Articular chondrocyte of knee joint (primary cell): Measurements from ENCODE around the gene IL13. TPM values are rescaled to one million over a fixed set of nuclear protein-coding genes. Genes with fewer than 3 reads are reported as not detected.

Experiments
- total RNA-seq: library from RNA; depleted of rRNA; stranded (reverse); fragments of >200 nt; gene quantifications from 2 replicates; pipeline ENCODE4 v1.2.3, GENCODE V29; 2012

IL13 gene
- total RNA-seq, result not detected in 2 replicates

DNA sequence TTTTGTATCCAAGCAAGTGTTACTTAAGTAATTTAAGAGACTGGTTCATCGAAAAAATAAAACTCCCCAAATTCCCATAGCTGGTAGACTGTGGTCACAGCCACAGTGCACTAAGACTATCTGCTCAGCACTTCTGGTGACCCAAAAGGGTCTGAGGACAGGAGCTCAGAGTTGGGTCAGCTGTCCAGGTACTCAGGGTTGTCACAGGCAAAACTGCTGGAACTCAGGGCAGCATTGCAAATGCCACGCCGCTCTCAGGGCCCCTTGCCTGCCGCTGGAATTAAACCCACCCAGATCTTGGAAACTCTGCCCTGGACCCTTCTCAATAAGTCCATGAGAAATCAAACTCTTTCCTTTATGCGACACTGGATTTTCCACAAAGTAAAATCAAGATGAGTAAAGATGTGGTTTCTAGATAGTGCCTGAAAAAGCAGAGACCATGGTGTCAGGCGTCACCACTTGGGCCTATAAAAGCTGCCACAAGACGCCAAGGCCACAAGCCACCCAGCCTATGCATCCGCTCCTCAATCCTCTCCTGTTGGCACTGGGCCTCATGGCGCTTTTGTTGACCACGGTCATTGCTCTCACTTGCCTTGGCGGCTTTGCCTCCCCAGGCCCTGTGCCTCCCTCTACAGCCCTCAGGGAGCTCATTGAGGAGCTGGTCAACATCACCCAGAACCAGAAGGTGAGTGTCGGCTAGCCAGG, at the start of gene IL13:
TSS of gene IL13 (plus strand) at position 498 of the 705 bp plus-strand sequence. CDS start at position 512, 14 bp downstream.

DNA sequence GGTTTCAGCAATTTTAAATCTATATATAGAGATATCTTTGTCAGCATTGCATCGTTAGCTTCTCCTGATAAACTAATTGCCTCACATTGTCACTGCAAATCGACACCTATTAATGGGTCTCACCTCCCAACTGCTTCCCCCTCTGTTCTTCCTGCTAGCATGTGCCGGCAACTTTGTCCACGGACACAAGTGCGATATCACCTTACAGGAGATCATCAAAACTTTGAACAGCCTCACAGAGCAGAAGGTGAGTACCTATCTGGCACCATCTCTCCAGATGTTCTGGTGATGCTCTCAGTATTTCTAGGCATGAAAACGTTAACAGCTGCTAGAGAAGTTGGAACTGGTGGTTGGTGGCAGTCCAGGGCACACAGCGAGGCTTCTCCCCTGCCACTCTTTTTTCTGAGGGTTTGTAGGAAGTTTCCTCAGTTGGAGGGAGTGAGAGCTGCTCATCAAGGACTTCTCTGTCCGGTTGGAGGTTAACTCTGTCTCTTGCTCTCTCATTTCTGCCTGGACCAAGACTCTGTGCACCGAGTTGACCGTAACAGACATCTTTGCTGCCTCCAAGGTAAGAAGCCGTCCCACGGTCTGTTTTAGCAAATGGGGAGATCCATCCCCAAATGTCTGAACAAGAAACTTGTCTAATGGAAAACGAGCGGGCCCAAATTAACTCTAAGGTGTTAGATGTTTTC, 16.1 kb downstream of the IL13 start, which contains the start of gene IL4:
TSS of gene IL4 (plus strand) at position 51 of the 692 bp plus-strand sequence. CDS start at position 113, 62 bp downstream.

Other genes starting within 250 kb of the IL13 start
- 18.3 and 33.6 TPM in 2 replicates for gene IRF1, start 167.4 kb upstream of the IL13 start, total RNA-seq
- gene IL5, start 114.7 kb upstream of the IL13 start, total RNA-seq, result not detected in 2 replicates
- gene RAD50, start 101.2 kb upstream of the IL13 start, total RNA-seq, result 43.8 and 52.6 TPM in 2 replicates
- not detected in 2 replicates for gene IL4, start 15.8 kb downstream of the IL13 start, total RNA-seq
- 12.0 and 15.3 TPM in 2 replicates for gene KIF3A, start 79.4 kb downstream of the IL13 start, total RNA-seq
- gene CCNI2, start 89.3 kb downstream of the IL13 start, total RNA-seq, result not detected in 2 replicates
- gene SEPTIN8, start 119.1 kb downstream of the IL13 start, total RNA-seq, result 55.7 and 64.9 TPM in 2 replicates
- gene SOWAHA, start 155.1 kb downstream of the IL13 start, total RNA-seq, result 0.11 and 0.13 TPM in 2 replicates
- gene SHROOM1, start 172.5 kb downstream of the IL13 start, total RNA-seq, result 3.8 and 6.7 TPM in 2 replicates
- 0.11 and 0.13 TPM in 2 replicates for gene GDF9, start 208.3 kb downstream of the IL13 start, total RNA-seq
- gene UQCRQ, start 208.5 kb downstream of the IL13 start, total RNA-seq, result 89.6 and 99.7 TPM in 2 replicates
- gene LEAP2, start 215.5 kb downstream of the IL13 start, total RNA-seq, result 0.32 and 0.39 TPM in 2 replicates